Left lung (tissue), 10 donors: ENCODE data around the gene SDK1. TPM values are rescaled to one million over a fixed set of nuclear protein-coding genes. Genes with fewer than 3 reads are reported as not detected.
"Not testable (repeated sequence)": the region's sequence is repeated elsewhere in the genome, so short reads cannot be mapped to it uniquely, and the experiment has no call there.

Experiments used
- ATAC-seq: fragments of 200-7000 bp; cut with Tn5 transposase; one replicate; pipeline ENCODE4 v1.9.1; 2020; ENCODE audit warnings: moderate library complexity
- DNase-seq, 4 donors: peaks; one replicate each; pipeline ENCODE4 v3.0.0-alpha.2; 2013 to 2020
- H3K27ac ChIP-seq, 2 donors: fragments of 200-600 bp; sonication (generic) in 1 of 2; one replicate each; pipeline versions ENCODE4 v1.5.0 to v1.8.0; 2020 to 2021
- H3K27me3 ChIP-seq, 2 donors: fragments of 200-600 bp; sonication (generic) in 1 of 2; one replicate each; pipeline versions ENCODE4 v1.5.0 to v1.8.0; 2020 to 2021
- H3K36me3 ChIP-seq, 2 donors: fragments of 200-600 bp; sonication (generic) in 1 of 2; one replicate each; pipeline versions ENCODE4 v1.5.0 to v1.8.0; 2020 to 2021
- H3K4me1 ChIP-seq, 2 donors: fragments of 200-600 bp; one replicate each; pipeline ENCODE4 v1.8.0; 2021
- H3K4me3 ChIP-seq, 2 donors: fragments of 200-600 bp; sonication (generic) in 1 of 2; one replicate each; pipeline versions ENCODE4 v1.5.0 to v1.8.0; 2020 to 2021; ENCODE audit warnings: mild to moderate bottlenecking in 1 of 2
- H3K9me3 ChIP-seq, 2 donors: fragments of 200-600 bp; sonication (generic) in 1 of 2; one replicate each; pipeline versions ENCODE4 v1.5.0 to v1.8.0; 2020 to 2021
- intact Hi-C, 2 donors: fragments of 100-400 bp; cut with DNase I; formaldehyde crosslinking; loops; one replicate each; pipeline versions ENCODE4 v1.11.2 to v1.14.2; 2022
- polyA plus RNA-seq, 6 donors: library from polyadenylated mRNA; unstranded; fragments of 120-200 nt; gene quantifications; one replicate each; pipeline ENCODE4 v1.2.1, GENCODE V29; 2013; ENCODE audit not compliant: insufficient read length in 6 of 6
- total RNA-seq, 2 donors: library from RNA; stranded (reverse); fragmentation: NEBNext Ultra II Directional; extraction: Animal tissue kit (Norgen Biotek cat#: 25700); gene quantifications; one replicate each; pipeline ENCODE4 v1.2.1, GENCODE V29; 2021
- TF ChIP-seq, protein P1 (sequence below), 2 donors: fragments of 200-600 bp; sonication (generic) in 1 of 2; IDR thresholded peaks; one replicate each; pipeline versions ENCODE4 v1.5.0 to v1.8.0; 2021; ENCODE audit warnings: antibody characterized with exemption in 2 of 2
- donor health status: DM: no; HTN: yes; CAD: no.
- donor health status: DM: no; HTN: no; CAD: no.

Gene SDK1
- total and polyA plus RNA-seq, 8 donors: 5.5 to 17.6 (median 13.0) TPM

DNA sequence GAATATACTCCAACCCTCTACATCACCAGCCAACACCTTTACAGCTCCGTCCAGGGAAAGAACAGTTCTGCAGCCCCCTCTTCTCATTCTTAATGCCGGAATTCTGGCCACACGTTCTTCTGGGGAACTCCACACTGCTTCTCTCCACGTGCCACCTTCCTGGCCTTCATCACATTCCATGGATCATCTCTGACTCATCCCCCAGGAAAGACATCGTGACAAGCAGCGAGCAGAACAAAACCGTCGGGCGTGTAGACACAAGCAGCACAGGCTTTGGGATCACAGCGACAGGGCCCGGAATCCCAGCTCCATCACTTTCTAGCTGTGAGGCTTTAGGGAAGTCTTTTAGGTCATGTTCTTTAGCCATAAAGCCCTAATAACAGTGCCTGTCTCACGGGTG is 790.7 kb downstream of the SDK1 start:
- Histone ChIP-seq H3K27ac (no peak overlapping the region), H3K4me1 (no peaks in the 10 kb centered on the region), H3K36me3 (no peaks in the 10 kb centered on the region), H3K9me3 (peaks cover 0 to 10% of the 10 kb centered on the region in 2 donors), H3K4me3 (no peak overlapping the region), H3K27me3 (no peaks in the 10 kb centered on the region)
- intact Hi-C loops: no loop called here
- no peak for DNase-seq
- TF ChIP-seq, protein P1, sequence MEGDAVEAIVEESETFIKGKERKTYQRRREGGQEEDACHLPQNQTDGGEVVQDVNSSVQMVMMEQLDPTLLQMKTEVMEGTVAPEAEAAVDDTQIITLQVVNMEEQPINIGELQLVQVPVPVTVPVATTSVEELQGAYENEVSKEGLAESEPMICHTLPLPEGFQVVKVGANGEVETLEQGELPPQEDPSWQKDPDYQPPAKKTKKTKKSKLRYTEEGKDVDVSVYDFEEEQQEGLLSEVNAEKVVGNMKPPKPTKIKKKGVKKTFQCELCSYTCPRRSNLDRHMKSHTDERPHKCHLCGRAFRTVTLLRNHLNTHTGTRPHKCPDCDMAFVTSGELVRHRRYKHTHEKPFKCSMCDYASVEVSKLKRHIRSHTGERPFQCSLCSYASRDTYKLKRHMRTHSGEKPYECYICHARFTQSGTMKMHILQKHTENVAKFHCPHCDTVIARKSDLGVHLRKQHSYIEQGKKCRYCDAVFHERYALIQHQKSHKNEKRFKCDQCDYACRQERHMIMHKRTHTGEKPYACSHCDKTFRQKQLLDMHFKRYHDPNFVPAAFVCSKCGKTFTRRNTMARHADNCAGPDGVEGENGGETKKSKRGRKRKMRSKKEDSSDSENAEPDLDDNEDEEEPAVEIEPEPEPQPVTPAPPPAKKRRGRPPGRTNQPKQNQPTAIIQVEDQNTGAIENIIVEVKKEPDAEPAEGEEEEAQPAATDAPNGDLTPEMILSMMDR (IDR thresholded peaks at IDR 0.05): no peak
- ATAC-seq: no peak

DNA sequence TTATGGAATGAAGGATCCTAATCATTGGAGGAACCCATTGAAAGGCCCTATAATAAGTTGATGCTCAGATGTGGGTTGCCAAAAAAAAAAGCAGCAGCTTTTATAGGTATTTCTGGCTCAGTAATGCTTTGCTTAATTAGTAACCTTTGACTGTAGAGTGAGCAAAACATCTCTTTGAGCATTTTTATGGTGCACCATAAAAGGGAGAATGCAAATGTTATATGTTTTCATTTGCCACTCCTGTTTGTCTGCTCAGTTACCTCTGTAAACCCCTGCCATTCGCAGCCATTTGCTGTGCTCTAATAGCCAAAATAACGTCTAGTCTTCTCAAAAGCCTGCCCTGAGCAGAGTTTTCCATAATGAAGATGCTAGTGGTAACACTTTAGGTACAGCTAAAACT is 792.0 kb downstream of the SDK1 start:
- no peak overlapping the region for H3K4me3 ChIP-seq
- no peaks in the 10 kb centered on the region for H3K27me3 ChIP-seq
- intact Hi-C loops: no loop called here
- no peaks in the 10 kb centered on the region for H3K36me3 ChIP-seq
- DNase-seq (no peak), ATAC-seq (no peak)
- H3K9me3 ChIP-seq: peaks cover 0 to 10% of the 10 kb centered on the region in 2 donors
- TF ChIP-seq, protein P1 (IDR thresholded peaks at IDR 0.05): no peak
- no peak overlapping the region for H3K27ac ChIP-seq
- no peaks in the 10 kb centered on the region for H3K4me1 ChIP-seq

DNA sequence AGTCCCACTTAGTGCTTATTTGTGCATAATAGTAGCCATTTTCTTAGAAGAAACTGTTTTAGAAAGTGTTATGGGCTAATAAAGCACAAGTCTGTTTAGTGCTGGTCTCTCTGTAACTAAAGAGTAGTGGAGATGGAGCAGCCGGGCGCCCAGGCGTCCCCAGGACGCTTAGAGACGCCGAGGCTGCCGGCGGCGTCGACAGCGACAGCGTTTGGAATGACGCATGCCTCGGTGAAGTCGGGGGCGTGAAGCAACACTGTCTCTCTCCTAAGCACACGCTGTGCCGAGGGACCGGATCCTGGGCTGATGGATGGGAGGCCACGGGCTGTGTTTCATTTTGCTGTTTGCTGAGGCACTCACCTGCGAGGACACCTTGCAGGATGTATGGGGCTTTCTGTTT is 792.4 kb downstream of the SDK1 start:
- no peaks in the 10 kb centered on the region for H3K4me1 ChIP-seq
- no peaks in the 10 kb centered on the region for H3K36me3 ChIP-seq
- no peak overlapping the region for H3K27ac ChIP-seq
- H3K4me3 ChIP-seq: no peak overlapping the region
- H3K27me3 ChIP-seq: no peaks in the 10 kb centered on the region
- no peak for ATAC-seq
- H3K9me3 ChIP-seq: peaks cover 0 to 10% of the 10 kb centered on the region in 2 donors
- intact Hi-C loops: no loop called here
- no peak for DNase-seq
- TF ChIP-seq, protein P1 (IDR thresholded peaks at IDR 0.05): no peak

DNA sequence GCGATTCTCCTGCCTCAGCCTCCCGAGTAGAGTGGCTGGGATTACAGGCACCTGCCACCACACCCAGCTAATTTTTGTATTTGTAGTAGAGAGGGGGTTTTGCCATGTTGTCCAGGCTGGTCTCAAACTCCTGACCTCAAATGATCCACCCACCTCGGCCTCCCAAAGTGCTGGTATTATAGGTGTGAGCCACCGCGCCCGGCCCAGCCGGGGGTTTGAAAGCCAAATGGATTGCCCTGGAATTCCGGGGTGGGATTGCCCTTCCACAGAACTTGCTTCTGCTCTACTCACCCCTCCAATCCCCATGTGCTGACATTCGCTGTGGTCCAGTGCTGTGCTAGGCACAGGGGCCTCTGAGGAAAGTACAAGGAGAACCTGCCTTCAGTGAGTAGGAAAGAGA is 793.1 kb downstream of the SDK1 start:
- DNase-seq, H3K4me3 ChIP-seq, H3K27me3 ChIP-seq, ATAC-seq, H3K36me3 ChIP-seq, intact Hi-C loops, H3K27ac ChIP-seq, H3K4me1 ChIP-seq, H3K9me3 ChIP-seq: not testable (repeated sequence)

DNA sequence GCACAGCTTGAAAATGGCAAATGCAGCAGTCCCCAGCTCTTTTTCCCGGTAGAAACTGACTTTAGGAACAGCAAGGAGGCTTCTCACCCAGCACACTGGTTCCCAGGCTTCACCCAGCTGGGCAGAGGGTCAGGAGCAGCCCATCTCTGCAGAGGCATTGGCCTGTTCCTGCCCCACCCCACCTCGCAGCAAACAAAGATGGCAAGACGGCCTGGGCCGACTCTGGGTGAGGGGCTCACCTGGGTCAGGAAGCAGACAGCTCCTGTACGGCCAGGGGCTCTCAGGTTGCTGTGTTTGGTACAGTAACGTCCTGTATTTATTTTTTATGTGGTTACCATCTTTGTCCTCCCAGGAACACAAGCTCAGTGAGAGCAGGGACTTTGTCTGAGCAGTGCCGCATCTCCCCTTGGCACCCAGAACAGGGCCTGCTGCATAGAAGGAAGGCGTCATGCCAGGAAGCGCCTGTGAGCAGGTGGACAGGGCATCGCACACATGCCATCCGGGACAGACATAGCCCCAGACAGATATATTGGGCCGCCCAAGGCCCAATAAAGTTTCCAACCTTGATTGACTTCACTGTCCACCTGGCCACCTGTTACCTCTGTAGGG is 796.1 kb downstream of the SDK1 start:
- H3K4me3 ChIP-seq: no peak overlapping the region
- DNase-seq (no peak), ATAC-seq (no peak)
- H3K27ac ChIP-seq: no peak overlapping the region
- TF ChIP-seq, protein P1 (IDR thresholded peaks at IDR 0.05): no peak
- no peaks in the 10 kb centered on the region for H3K4me1 ChIP-seq
- intact Hi-C loops: no loop called here
- H3K27me3 ChIP-seq: no peaks in the 10 kb centered on the region
- H3K36me3 ChIP-seq: no peaks in the 10 kb centered on the region
- H3K9me3 ChIP-seq: no peaks in the 10 kb centered on the region

DNA sequence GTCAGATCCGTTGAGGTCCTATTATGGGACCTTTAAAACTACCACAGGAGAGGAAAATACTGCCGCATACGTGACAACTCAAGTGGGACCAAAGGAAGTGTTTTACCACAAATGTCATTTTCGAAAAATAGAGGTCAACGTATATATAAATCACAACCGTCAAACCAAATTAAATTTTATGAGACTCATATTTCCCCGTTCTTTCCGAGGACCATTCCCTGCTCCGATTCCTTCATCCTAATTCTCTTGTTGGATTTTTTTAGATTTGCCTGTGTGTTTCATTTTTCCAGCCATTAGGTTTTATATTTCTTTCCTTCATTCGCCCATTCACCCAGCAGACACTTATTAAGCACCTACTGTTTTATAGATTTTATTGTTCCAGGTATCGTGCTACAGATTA is 797.1 kb downstream of the SDK1 start:
- TF ChIP-seq, protein P1 (IDR thresholded peaks at IDR 0.05): no peak
- no peak overlapping the region for H3K27ac ChIP-seq
- no peaks in the 10 kb centered on the region for H3K9me3 ChIP-seq
- H3K27me3 ChIP-seq: no peaks in the 10 kb centered on the region
- DNase-seq: no peak
- intact Hi-C loops: no loop called here
- no peaks in the 10 kb centered on the region for H3K4me1 ChIP-seq
- H3K36me3 ChIP-seq: no peaks in the 10 kb centered on the region
- ATAC-seq: no peak
- no peak overlapping the region for H3K4me3 ChIP-seq
